GM12875 (cell line): ENCODE results near the gene PI16.

Experiments used
- H3K4me3 ChIP-seq: one replicate; pipeline ENCODE4 v1.5.1; 2011; ENCODE audit warnings: low read depth, low read length, control low read depth
- TF ChIP-seq, protein P1 (sequence below): IDR thresholded peaks from 2 replicates; pipeline ENCODE4 v1.5.1; 2011; ENCODE audit warnings: low read depth, mild to moderate bottlenecking, control low read depth, inconsistent platforms, low read length, moderate library complexity, borderline replicate concordance; ENCODE audit not compliant: insufficient read depth

The PI16 gene

DNA sequence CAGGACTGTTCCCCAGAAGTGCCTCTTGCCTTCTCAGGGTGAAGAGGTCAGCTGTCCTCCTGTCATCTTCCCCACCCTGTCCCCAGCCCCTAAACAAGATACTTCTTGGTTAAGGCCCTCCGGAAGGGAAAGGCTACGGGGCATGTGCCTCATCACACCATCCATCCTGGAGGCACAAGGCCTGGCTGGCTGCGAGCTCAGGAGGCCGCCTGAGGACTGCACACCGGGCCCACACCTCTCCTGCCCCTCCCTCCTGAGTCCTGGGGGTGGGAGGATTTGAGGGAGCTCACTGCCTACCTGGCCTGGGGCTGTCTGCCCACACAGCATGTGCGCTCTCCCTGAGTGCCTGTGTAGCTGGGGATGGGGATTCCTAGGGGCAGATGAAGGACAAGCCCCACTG, 9.8 kb downstream of the PI16 start:
- TF ChIP-seq, protein P1, sequence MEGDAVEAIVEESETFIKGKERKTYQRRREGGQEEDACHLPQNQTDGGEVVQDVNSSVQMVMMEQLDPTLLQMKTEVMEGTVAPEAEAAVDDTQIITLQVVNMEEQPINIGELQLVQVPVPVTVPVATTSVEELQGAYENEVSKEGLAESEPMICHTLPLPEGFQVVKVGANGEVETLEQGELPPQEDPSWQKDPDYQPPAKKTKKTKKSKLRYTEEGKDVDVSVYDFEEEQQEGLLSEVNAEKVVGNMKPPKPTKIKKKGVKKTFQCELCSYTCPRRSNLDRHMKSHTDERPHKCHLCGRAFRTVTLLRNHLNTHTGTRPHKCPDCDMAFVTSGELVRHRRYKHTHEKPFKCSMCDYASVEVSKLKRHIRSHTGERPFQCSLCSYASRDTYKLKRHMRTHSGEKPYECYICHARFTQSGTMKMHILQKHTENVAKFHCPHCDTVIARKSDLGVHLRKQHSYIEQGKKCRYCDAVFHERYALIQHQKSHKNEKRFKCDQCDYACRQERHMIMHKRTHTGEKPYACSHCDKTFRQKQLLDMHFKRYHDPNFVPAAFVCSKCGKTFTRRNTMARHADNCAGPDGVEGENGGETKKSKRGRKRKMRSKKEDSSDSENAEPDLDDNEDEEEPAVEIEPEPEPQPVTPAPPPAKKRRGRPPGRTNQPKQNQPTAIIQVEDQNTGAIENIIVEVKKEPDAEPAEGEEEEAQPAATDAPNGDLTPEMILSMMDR = no peak
- H3K4me3 ChIP-seq = no peak overlapping the region

DNA sequence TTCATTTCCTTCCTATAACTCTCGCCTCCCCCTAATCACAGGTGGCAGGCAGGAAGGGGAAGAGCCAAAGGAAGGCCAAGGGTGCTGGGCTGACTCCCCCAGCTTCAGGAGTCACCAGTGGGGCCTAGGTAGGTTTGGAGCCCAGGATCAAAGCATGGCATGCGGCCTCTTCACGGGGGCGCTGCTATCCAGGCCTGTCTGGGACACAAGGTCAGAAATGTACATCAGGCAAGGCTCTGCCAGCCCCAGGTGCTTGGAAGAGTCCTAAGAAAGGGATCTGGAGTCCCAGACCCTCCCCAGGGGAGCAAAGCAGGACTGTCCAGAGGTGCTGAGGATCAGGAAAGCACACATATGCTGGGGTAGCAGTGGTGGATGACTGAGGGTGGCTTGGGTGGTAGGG, 10.4 kb downstream of the PI16 start:
- TF ChIP-seq, protein P1 = no peak
- no peak overlapping the region for H3K4me3 ChIP-seq

- no peak overlapping the region for H3K4me3 ChIP-seq
- TF ChIP-seq, protein P1 = no peak
Observed at GRCh38 chr6:36967301-36967700, 12.8 kb downstream of the PI16 start.

DNA sequence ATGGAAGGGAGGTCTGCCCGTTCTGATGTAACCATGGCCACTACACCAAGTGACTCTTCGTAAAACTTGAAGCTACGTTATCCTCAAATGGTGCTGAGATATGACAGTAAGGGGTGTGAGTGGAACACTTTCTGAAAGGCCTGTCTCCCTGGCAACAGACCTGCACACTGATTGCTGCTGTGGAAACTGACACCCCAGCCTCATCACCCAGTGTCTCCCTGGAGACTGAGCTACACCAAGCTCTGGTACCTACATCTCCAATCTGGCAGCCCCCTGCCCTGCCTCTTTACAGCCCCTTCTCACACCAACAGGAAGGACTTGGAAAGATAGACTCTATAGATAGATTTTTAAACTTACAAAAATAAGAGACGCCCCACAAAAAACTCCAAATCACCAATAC, 13.2 kb downstream of the PI16 start:
- TF ChIP-seq, protein P1 = no peak
- no peak overlapping the region for H3K4me3 ChIP-seq

DNA sequence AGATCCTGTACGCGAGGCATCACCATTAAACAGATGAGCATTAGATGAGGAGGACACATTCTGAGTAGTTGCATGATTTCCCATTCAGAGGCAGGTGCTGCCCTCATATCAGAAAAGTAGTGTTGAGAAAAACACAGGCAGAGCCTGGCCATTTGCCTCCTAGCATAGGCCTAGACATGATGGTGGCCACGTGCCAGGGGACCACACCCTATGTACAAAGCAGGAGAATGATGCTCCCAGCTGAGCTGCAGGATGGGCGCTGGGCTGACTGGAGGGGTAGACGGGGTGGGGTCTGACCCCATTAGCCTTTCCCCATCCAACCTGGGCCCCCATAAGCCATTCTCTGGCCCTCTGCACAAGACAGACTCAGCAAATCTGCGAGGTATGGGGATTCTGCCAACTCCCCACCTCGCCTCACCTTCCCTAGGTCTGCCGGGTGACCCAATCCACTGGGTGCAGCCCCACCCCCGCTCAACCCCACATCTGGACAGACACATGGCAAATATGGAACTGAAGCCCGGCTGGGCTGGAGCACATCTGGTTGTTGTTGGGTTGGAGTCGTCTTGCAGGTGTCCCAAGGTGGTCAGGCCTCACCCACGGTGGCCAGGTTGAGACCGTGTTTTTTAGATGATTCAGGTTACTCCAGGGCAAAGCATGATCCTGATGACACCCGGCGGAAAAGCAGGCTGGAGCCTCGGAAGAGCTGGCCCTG, 13.9 kb downstream of the PI16 start:
- TF ChIP-seq, protein P1 = no peak
- H3K4me3 ChIP-seq = no peak overlapping the region

DNA sequence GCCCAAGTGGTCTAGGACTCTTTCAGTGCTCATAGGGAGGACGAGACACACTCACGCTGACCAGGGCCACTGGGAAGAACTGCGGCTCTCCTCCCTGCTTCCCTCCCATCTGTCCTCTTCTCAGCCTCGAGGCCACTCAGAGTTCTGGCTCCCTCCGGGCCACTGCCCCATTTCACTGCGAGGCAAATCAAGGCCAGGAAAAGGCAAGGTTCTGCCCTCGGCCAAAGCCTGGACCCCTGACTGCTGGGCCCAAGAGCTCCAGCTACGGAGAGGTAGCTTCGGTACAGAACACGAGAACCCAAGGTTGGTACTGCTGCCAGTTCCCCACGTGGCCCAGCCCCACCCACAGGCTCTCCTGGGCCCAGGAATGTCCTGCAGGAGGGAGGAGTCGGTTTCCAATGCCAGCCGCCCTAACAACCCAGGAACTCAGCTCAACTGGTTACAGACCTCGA, 14.7 kb downstream of the PI16 start:
- TF ChIP-seq, protein P1 = no peak
- no peak overlapping the region for H3K4me3 ChIP-seq
